ENCODE results near the gene EVA1A. TPM values are rescaled to one million over a fixed set of nuclear protein-coding genes. Genes with fewer than 3 reads are reported as not detected.

EVA1A gene
- total and polyA plus RNA-seq, 4 donors = 45.7 to 206 (median 100) TPM

- WGBS = 70% methylated on average over 8 of the region's 8 CpGs
- H3K27ac ChIP-seq (ENCODE audit: low read depth in 1 of 2, low read length in 2 of 2) = no peak overlapping the region
- DNase-seq (ENCODE audit: low spot score) = no peak
Measured at GRCh38 chr2:75565472-75566462, 5.0 kb upstream of the EVA1A start.

GRCh38 chr2:75564713-75565359, 4.1 kb upstream of the EVA1A start:
- no peak for DNase-seq (ENCODE audit: low spot score)
- Histone ChIP-seq H3K4me3 (ENCODE audit: low read depth in 1 of 3, low read length in 3 of 3) (no peak overlapping the region), H3K36me3 (ENCODE audit: control insufficient read depth in 4 of 4, insufficient read depth in 3 of 4, low read depth in 1 of 4, low read length in 3 of 4) (no peaks in the 10 kb centered on the region), H3K27me3 (ENCODE audit: control insufficient read depth in 4 of 4, insufficient read depth in 4 of 4, low read length in 3 of 4) (no peaks in the 10 kb centered on the region), H3K4me1 (ENCODE audit: control insufficient read depth in 4 of 4, insufficient read depth in 4 of 4, low read length in 3 of 4) (peaks cover 0 to 11% (median 5%) of the 10 kb centered on the region in 4 donors), H3K9ac (ENCODE audit: low read depth in 1 of 2, low read length in 2 of 2) (no peak overlapping the region), H3K27ac (ENCODE audit: low read depth in 1 of 2, low read length in 2 of 2) (no peak overlapping the region), H3K9me3 (ENCODE audit: control insufficient read depth in 4 of 4, low read length in 3 of 4) (no peaks in the 10 kb centered on the region)
- TF ChIP-seq CTCF (IDR thresholded peaks at IDR 0.05; ENCODE audit: low read depth, low read length, missing input control) = no peak
- TF ChIP-seq SP1 (IDR thresholded peaks at IDR 0.05) = no peak
- no peak for TF ChIP-seq TAF1 (conservative IDR thresholded peaks at IDR 0.05)
- WGBS = 78% methylated on average over 4 of the region's 4 CpGs

More at GRCh38 chr2:75565472-75566462, 5.0 kb upstream of the EVA1A start:
- TF ChIP-seq HNF4A (conservative IDR thresholded peaks at IDR 0.05) (no peak), FOXA2 (IDR thresholded peaks at IDR 0.05) (no peak), HNF4G (IDR thresholded peaks at IDR 0.05) (no peak), EGR1 (IDR thresholded peaks at IDR 0.05; ENCODE audit: low read depth in 2 of 2) (no peak), RXRA (IDR thresholded peaks at IDR 0.05) (no peak), REST (IDR thresholded peaks at IDR 0.05) (no peak)
- Histone ChIP-seq H3K4me3 (ENCODE audit: low read depth in 1 of 3, low read length in 3 of 3) (no peak overlapping the region), H3K9me3 (ENCODE audit: control insufficient read depth in 4 of 4, low read length in 3 of 4) (no peaks in the 10 kb centered on the region), H3K4me1 (ENCODE audit: control insufficient read depth in 4 of 4, insufficient read depth in 4 of 4, low read length in 3 of 4) (peaks cover 0 to 18% (median 9%) of the 10 kb centered on the region in 4 donors), H3K9ac (ENCODE audit: low read depth in 1 of 2, low read length in 2 of 2) (no peak overlapping the region), H3K36me3 (ENCODE audit: control insufficient read depth in 4 of 4, insufficient read depth in 3 of 4, low read depth in 1 of 4, low read length in 3 of 4) (no peaks in the 10 kb centered on the region), H3K27me3 (ENCODE audit: control insufficient read depth in 4 of 4, insufficient read depth in 4 of 4, low read length in 3 of 4) (no peaks in the 10 kb centered on the region)
